GM23338 (cell line): ENCODE measurements around the gene SPATA1. TPM values are rescaled to one million over a fixed set of nuclear protein-coding genes. Genes with fewer than 3 reads are reported as not detected.

Experiments
- ATAC-seq: fragments of 200-7000 bp; cut with Tn5 transposase; 3 replicates; pipeline ENCODE4 v1.9.1; 2020
- DNase-seq: peaks from one replicate; pipeline ENCODE4 v3.0.0-alpha.2; 2015; ENCODE audit warnings: low spot score
- H2AFZ ChIP-seq: fragments of 200-600 bp; sonication (generic); 2 replicates; pipeline ENCODE4 v1.8.0; 2016; ENCODE audit warnings: antibody characterized with exemption, mild to moderate bottlenecking, moderate library complexity
- H3F3A ChIP-seq: fragments of 200-600 bp; sonication (generic); replicated peaks from 2 replicates; pipeline ENCODE4 v1.8.0; 2017; ENCODE audit warnings: antibody characterized with exemption, mixed run types, low read depth
- H3K27ac ChIP-seq: fragments of 200-600 bp; sonication (generic); 2 replicates; pipeline ENCODE4 v1.6.1; 2016; ENCODE audit warnings: low read depth
- H3K27me3 ChIP-seq: fragments of 200-600 bp; sonication (generic); 2 replicates; pipeline ENCODE4 v1.8.0; 2016; ENCODE audit warnings: mild to moderate bottlenecking, mixed run types, moderate library complexity; ENCODE audit not compliant: insufficient read depth
- H3K36me3 ChIP-seq: fragments of 200-600 bp; sonication (generic); 2 replicates; pipeline ENCODE4 v1.8.0; 2016; ENCODE audit warnings: mild to moderate bottlenecking; ENCODE audit not compliant: insufficient read depth
- H3K4me1 ChIP-seq: fragments of 200-600 bp; sonication (generic); 2 replicates; pipeline ENCODE4 v1.8.0; 2016; ENCODE audit warnings: mild to moderate bottlenecking, moderate library complexity; ENCODE audit not compliant: insufficient read depth
- H3K4me2 ChIP-seq: fragments of 200-600 bp; sonication (generic); 2 replicates; pipeline ENCODE4 v1.7.1; 2017; ENCODE audit warnings: mixed run types
- H3K4me3 ChIP-seq: fragments of 200-600 bp; sonication (generic); 2 replicates; pipeline ENCODE4 v1.6.1; 2016; ENCODE audit warnings: mixed run types
- H3K79me2 ChIP-seq: fragments of 200-600 bp; sonication (generic); replicated peaks from 2 replicates; pipeline ENCODE4 v1.8.0; 2017; ENCODE audit warnings: mild to moderate bottlenecking; ENCODE audit not compliant: insufficient read depth
- H3K9me2 ChIP-seq: fragments of 200-600 bp; sonication (generic); 2 replicates; pipeline ENCODE4 v1.8.0; 2017; ENCODE audit not compliant: insufficient read depth
- H4K20me1 ChIP-seq: fragments of 200-600 bp; sonication (generic); replicated peaks from 2 replicates; pipeline ENCODE4 v1.8.0; 2017; ENCODE audit warnings: mild to moderate bottlenecking; ENCODE audit not compliant: insufficient read depth
- H3K27ac Mint-ChIP-seq: 2 replicates; pipeline ENCODE4 v1.8.0; 2020; ENCODE audit warnings: inconsistent platforms, mild to moderate bottlenecking, moderate library complexity, mixed read lengths
- H3K27me3 Mint-ChIP-seq: 3 replicates; pipeline ENCODE4 v1.8.0; 2022; ENCODE audit warnings: low read depth, mild to moderate bottlenecking, moderate library complexity, mixed read lengths, inconsistent platforms; ENCODE audit not compliant: insufficient read depth, poor library complexity
- H3K36me3 Mint-ChIP-seq: 3 replicates; pipeline ENCODE4 v1.8.0; 2021; ENCODE audit warnings: low read depth, mild to moderate bottlenecking, inconsistent platforms, moderate library complexity, mixed read lengths
- H3K4me1 Mint-ChIP-seq: 3 replicates; pipeline ENCODE4 v1.8.0; 2020; ENCODE audit warnings: mild to moderate bottlenecking, inconsistent platforms, mixed read lengths
- H3K4me3 Mint-ChIP-seq: 3 replicates; pipeline ENCODE4 v1.8.0; 2021; ENCODE audit warnings: moderate library complexity, mild to moderate bottlenecking, inconsistent platforms, mixed read lengths
- H3K9me3 Mint-ChIP-seq: 3 replicates; pipeline ENCODE4 v1.8.0; 2020; ENCODE audit warnings: moderate library complexity, mild to moderate bottlenecking, inconsistent platforms, mixed read lengths
- CREB1 ChIP-seq: fragments of 250-450 bp; sonication (Bioruptor Pico); IDR thresholded peaks from 2 replicates; pipeline ENCODE4 v1.5.0; 2020; ENCODE audit warnings: low read depth, mild to moderate bottlenecking, moderate library complexity
- EZH2 ChIP-seq: fragments of 200-600 bp; sonication (generic); IDR thresholded peaks from one replicate; pipeline ENCODE4 v1.8.0; 2017; ENCODE audit warnings: antibody characterized with exemption, mild to moderate bottlenecking, low read depth; ENCODE audit not compliant: unreplicated experiment
- JUNB ChIP-seq: IDR thresholded peaks from one replicate; pipeline ENCODE4 v1.6.1; 2016; ENCODE audit warnings: antibody characterized with exemption; ENCODE audit not compliant: unreplicated experiment
- NANOG ChIP-seq: IDR thresholded peaks from 2 replicates; pipeline ENCODE4 v1.6.1; 2016; ENCODE audit warnings: antibody characterized with exemption, borderline replicate concordance
- POLR2AphosphoS5 ChIP-seq: IDR thresholded peaks from 2 replicates; pipeline ENCODE4 v1.6.1; 2016; ENCODE audit warnings: antibody characterized with exemption, low read depth
- STAT1 ChIP-seq: IDR thresholded peaks from one replicate; pipeline ENCODE4 v1.6.1; 2016; ENCODE audit warnings: antibody characterized with exemption; ENCODE audit not compliant: unreplicated experiment
- ZNF114 ChIP-seq: fragments of 250-450 bp; sonication (Bioruptor Pico); IDR thresholded peaks from 2 replicates; pipeline ENCODE4 v1.5.0; 2020; ENCODE audit warnings: mild to moderate bottlenecking, moderate library complexity
- ZNF331 ChIP-seq: fragments of 250-450 bp; sonication (Bioruptor Pico); IDR thresholded peaks from 2 replicates; pipeline ENCODE4 v1.5.0; 2020; ENCODE audit warnings: low read depth, mild to moderate bottlenecking, moderate library complexity
- polyA plus RNA-seq: library from polyadenylated mRNA; unstranded; fragments of >200 nt; fragmentation: Nextera tagmentation; extraction: Ambion mirVana; gene quantifications from 2 replicates; pipeline ENCODE4 v1.2.1, GENCODE V29; 2016
- total RNA-seq: library from RNA; depleted of rRNA; stranded (reverse); fragments of >200 nt; shearing (Covaris generic); gene quantifications from 2 replicates; pipeline ENCODE4 v1.2.3, GENCODE V29; 2014
- TF ChIP-seq, protein P1 (sequence below): fragments of 250-450 bp; sonication (Bioruptor Pico); IDR thresholded peaks from 2 replicates; pipeline ENCODE4 v1.5.0; 2020; ENCODE audit warnings: mild to moderate bottlenecking, moderate library complexity
- TF ChIP-seq, protein P2 (sequence below): IDR thresholded peaks from one replicate; pipeline ENCODE4 v1.6.1; 2018; ENCODE audit warnings: antibody characterized with exemption; ENCODE audit not compliant: unreplicated experiment

SPATA1 gene
- total and polyA plus RNA-seq, 2 experiments from 2014 or later = 3.3 TPM; not detected in 1

DNA sequence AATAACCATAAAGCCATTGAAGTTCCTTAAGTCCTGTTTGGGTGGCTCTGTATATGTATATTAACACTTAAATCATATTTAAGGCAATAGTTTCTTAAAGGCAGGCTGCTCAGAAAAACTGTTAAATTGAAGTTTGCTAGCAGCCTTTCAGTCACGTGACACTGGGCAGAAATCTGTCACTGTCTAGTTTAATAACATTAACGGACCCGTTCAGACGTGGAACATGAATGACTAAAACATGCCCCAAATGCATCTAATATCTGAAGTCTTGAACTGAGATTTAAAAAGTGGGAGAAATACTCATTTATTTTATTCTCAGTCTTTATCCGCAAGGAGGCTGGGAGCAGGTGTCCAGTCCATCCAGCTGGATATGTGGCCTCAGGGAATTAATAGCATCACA is 3.3 kb upstream of the SPATA1 start:
- H3F3A ChIP-seq = no peaks in the 10 kb centered on the region
- H2AFZ ChIP-seq = no peak overlapping the region
- peaks cover 44% of the 10 kb centered on the region for H3K4me1 Mint-ChIP-seq
- H3K36me3 ChIP-seq = peaks cover 8% of the 10 kb centered on the region; the same call in 1 of the 2 replicates
- H3K27ac ChIP-seq = no peak overlapping the region
- H3K79me2 ChIP-seq = peaks cover 54% of the 10 kb centered on the region
- 0 out of 2 replicates have a peak overlapping the region, but pooled peaks have one; percentile 99 for H3K4me2 ChIP-seq
- ATAC-seq = no peak
- H3K27ac Mint-ChIP-seq = no peak overlapping the region
- H3K27me3 Mint-ChIP-seq = peaks cover 14% of the 10 kb centered on the region
- no peak for DNase-seq
- H3K4me3 Mint-ChIP-seq = no peak overlapping the region
- no peaks in the 10 kb centered on the region for H3K9me2 ChIP-seq
- peaks cover 35% of the 10 kb centered on the region for H3K36me3 Mint-ChIP-seq
- peaks cover 46% of the 10 kb centered on the region for H3K4me1 ChIP-seq
- H3K9me3 Mint-ChIP-seq = no peaks in the 10 kb centered on the region
- no peak overlapping the region for H3K4me3 ChIP-seq
- TF ChIP-seq, protein P1, sequence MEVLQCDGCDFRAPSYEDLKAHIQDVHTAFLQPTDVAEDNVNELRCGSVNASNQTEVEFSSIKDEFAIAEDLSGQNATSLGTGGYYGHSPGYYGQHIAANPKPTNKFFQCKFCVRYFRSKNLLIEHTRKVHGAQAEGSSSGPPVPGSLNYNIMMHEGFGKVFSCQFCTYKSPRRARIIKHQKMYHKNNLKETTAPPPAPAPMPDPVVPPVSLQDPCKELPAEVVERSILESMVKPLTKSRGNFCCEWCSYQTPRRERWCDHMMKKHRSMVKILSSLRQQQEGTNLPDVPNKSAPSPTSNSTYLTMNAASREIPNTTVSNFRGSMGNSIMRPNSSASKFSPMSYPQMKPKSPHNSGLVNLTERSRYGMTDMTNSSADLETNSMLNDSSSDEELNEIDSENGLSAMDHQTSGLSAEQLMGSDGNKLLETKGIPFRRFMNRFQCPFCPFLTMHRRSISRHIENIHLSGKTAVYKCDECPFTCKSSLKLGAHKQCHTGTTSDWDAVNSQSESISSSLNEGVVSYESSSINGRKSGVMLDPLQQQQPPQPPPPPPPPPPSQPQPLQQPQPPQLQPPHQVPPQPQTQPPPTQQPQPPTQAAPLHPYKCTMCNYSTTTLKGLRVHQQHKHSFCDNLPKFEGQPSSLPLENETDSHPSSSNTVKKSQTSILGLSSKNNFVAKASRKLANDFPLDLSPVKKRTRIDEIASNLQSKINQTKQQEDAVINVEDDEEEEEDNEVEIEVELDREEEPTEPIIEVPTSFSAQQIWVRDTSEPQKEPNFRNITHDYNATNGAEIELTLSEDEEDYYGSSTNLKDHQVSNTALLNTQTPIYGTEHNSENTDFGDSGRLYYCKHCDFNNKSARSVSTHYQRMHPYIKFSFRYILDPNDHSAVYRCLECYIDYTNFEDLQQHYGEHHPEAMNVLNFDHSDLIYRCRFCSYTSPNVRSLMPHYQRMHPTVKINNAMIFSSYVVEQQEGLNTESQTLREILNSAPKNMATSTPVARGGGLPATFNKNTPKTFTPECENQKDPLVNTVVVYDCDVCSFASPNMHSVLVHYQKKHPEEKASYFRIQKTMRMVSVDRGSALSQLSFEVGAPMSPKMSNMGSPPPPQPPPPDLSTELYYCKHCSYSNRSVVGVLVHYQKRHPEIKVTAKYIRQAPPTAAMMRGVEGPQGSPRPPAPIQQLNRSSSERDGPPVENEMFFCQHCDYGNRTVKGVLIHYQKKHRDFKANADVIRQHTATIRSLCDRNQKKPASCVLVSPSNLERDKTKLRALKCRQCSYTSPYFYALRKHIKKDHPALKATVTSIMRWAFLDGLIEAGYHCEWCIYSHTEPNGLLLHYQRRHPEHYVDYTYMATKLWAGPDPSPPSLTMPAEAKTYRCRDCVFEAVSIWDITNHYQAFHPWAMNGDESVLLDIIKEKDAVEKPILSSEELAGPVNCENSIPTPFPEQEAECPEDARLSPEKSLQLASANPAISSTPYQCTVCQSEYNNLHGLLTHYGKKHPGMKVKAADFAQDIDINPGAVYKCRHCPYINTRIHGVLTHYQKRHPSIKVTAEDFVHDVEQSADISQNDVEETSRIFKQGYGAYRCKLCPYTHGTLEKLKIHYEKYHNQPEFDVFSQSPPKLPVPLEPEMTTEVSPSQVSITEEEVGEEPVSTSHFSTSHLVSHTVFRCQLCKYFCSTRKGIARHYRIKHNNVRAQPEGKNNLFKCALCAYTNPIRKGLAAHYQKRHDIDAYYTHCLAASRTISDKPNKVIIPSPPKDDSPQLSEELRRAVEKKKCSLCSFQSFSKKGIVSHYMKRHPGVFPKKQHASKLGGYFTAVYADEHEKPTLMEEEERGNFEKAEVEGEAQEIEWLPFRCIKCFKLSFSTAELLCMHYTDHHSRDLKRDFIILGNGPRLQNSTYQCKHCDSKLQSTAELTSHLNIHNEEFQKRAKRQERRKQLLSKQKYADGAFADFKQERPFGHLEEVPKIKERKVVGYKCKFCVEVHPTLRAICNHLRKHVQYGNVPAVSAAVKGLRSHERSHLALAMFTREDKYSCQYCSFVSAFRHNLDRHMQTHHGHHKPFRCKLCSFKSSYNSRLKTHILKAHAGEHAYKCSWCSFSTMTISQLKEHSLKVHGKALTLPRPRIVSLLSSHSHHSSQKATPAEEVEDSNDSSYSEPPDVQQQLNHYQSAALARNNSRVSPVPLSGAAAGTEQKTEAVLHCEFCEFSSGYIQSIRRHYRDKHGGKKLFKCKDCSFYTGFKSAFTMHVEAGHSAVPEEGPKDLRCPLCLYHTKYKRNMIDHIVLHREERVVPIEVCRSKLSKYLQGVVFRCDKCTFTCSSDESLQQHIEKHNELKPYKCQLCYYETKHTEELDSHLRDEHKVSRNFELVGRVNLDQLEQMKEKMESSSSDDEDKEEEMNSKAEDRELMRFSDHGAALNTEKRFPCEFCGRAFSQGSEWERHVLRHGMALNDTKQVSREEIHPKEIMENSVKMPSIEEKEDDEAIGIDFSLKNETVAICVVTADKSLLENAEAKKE = no peak
- TF ChIP-seq JUNB = no peak
- no peak for TF ChIP-seq STAT1
- TF ChIP-seq EZH2 = no peak
- TF ChIP-seq ZNF331 (CRISPR knock-in tag) = no peak
- TF ChIP-seq CREB1 = no peak
- no peak for TF ChIP-seq NANOG
- TF ChIP-seq, protein P2, sequence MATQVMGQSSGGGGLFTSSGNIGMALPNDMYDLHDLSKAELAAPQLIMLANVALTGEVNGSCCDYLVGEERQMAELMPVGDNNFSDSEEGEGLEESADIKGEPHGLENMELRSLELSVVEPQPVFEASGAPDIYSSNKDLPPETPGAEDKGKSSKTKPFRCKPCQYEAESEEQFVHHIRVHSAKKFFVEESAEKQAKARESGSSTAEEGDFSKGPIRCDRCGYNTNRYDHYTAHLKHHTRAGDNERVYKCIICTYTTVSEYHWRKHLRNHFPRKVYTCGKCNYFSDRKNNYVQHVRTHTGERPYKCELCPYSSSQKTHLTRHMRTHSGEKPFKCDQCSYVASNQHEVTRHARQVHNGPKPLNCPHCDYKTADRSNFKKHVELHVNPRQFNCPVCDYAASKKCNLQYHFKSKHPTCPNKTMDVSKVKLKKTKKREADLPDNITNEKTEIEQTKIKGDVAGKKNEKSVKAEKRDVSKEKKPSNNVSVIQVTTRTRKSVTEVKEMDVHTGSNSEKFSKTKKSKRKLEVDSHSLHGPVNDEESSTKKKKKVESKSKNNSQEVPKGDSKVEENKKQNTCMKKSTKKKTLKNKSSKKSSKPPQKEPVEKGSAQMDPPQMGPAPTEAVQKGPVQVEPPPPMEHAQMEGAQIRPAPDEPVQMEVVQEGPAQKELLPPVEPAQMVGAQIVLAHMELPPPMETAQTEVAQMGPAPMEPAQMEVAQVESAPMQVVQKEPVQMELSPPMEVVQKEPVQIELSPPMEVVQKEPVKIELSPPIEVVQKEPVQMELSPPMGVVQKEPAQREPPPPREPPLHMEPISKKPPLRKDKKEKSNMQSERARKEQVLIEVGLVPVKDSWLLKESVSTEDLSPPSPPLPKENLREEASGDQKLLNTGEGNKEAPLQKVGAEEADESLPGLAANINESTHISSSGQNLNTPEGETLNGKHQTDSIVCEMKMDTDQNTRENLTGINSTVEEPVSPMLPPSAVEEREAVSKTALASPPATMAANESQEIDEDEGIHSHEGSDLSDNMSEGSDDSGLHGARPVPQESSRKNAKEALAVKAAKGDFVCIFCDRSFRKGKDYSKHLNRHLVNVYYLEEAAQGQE = no peak
- TF ChIP-seq ZNF114 (CRISPR knock-in tag) = no peak
- no peak for TF ChIP-seq POLR2AphosphoS5
- H4K20me1 ChIP-seq = peaks cover 14% of the 10 kb centered on the region
- H3K27me3 ChIP-seq = peaks cover 12% of the 10 kb centered on the region
